HG02678 (cell line): ENCODE data around the gene CHSY3.

Experiments used
- ATAC-seq: cut with Tn5 transposase; IDR thresholded peaks from one replicate; pipeline ENCODE4 v1.9.1; 2021; ENCODE audit warnings: mild to moderate bottlenecking, moderate library complexity; ENCODE audit not compliant: unreplicated experiment

CHSY3 gene

GRCh38 chr5:130090569-130091270 lies 186.5 kb downstream of the CHSY3 start:
- ATAC-seq, result no peak

- no peak for ATAC-seq
Measured at GRCh38 chr5:130092991-130093390, 188.7 kb downstream of the CHSY3 start.

GRCh38 chr5:130096483-130096882 lies 192.2 kb downstream of the CHSY3 start:
- no peak for ATAC-seq

GRCh38 chr5:130099008-130099407 lies 194.7 kb downstream of the CHSY3 start:
- ATAC-seq, result no peak

GRCh38 chr5:130102375-130102774 lies 198.1 kb downstream of the CHSY3 start:
- peak; percentile 62 for ATAC-seq

GRCh38 chr5:130102960-130103359 lies 198.7 kb downstream of the CHSY3 start:
- no peak for ATAC-seq

GRCh38 chr5:130104895-130105688 lies 200.8 kb downstream of the CHSY3 start:
- ATAC-seq, result no peak

GRCh38 chr5:130106480-130106879 lies 202.2 kb downstream of the CHSY3 start:
- no peak for ATAC-seq

- ATAC-seq, result peak; percentile 64
Measured at GRCh38 chr5:130109152-130109551, 204.9 kb downstream of the CHSY3 start.

- ATAC-seq, result no peak
Measured at GRCh38 chr5:130110328-130110727, 206.1 kb downstream of the CHSY3 start.

- ATAC-seq, result no peak
Measured at GRCh38 chr5:130111746-130112145, 207.5 kb downstream of the CHSY3 start.

GRCh38 chr5:130112246-130112645 lies 208.0 kb downstream of the CHSY3 start:
- ATAC-seq, result peak; percentile 77

- no peak for ATAC-seq
Measured at GRCh38 chr5:130115686-130116085, 211.4 kb downstream of the CHSY3 start.

GRCh38 chr5:130116462-130116861 lies 212.2 kb downstream of the CHSY3 start:
- no peak for ATAC-seq

- ATAC-seq, result no peak
Measured at GRCh38 chr5:130116972-130117371, 212.7 kb downstream of the CHSY3 start.

- ATAC-seq, result no peak
Measured at GRCh38 chr5:130126746-130127145, 222.5 kb downstream of the CHSY3 start.

- ATAC-seq, result no peak
Measured at GRCh38 chr5:130135506-130135905, 231.2 kb downstream of the CHSY3 start.

- ATAC-seq, result no peak
Measured at GRCh38 chr5:130136300-130136699, 232.0 kb downstream of the CHSY3 start.

- no peak for ATAC-seq
Measured at GRCh38 chr5:130137681-130138080, 233.4 kb downstream of the CHSY3 start.

- no peak for ATAC-seq
Measured at GRCh38 chr5:130138406-130139045, 234.3 kb downstream of the CHSY3 start.

GRCh38 chr5:130141659-130142320 lies 237.5 kb downstream of the CHSY3 start:
- ATAC-seq, result peak; percentile 83
